Pons (tissue), 1 donor: ENCODE data around the gene PRSS3.
A peak's percentile ranks its signal among the peaks of the same experiment; 100 is the strongest.
"Not testable (repeated sequence)": the region's sequence is repeated elsewhere in the genome, so short reads cannot be mapped to it uniquely, and the experiment has no call there.

Experiments
- DNase-seq: peaks from one replicate; pipeline ENCODE4 v3.0.0-alpha.2; 2016; ENCODE audit warnings: low spot score

PRSS3 gene

GRCh38 chr9:33786681-33787080, 8.7 kb upstream of the PRSS3 start:
- no peak for DNase-seq

DNA sequence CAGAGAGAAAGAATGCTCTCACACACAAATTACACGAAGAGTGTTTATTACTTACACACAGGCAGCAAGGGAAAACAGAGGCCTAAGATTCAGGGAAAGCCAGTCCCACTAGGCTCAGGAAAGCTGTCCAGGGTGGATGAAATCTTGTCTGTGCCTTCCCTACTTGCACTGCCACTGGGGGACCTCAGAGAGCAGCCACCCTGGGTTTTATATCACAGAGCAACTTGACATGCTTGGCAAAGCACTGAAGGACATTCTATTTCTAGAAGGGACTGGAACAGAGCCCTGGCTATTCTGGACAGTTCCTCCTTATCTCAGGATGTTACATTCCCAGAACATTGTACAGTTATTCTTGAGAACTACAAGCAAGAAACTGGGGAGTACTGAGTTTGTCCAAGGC, 7.5 kb upstream of the PRSS3 start:
- DNase-seq: no peak

- not testable (repeated sequence) for DNase-seq
Observed at GRCh38 chr9:33789429-33789828, 5.9 kb upstream of the PRSS3 start.

DNA sequence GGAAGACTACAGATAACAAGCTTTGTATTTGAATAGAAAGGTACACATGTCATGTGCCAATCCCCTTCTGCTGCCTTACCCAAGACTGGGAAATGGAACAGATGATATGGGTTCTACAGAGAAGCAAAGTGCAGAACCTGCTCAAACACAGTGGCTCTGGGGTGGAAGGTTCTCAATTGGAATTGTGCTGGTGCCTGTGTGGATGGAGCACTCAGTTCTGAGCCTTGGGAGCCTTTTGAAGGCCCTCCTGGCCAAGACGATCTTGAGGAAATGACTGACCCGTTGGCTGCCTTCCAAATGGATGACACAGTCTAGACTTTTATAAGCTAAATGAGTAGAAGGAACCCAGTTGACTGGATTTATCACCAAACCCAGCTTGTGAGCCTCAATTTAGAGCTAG, 4.2 kb upstream of the PRSS3 start:
- no peak for DNase-seq

GRCh38 chr9:33793496-33793895, 1.9 kb upstream of the PRSS3 start:
- not testable (repeated sequence) for DNase-seq

- no peak for DNase-seq
Observed at GRCh38 chr9:33794560-33794959, 801 bp upstream of the PRSS3 start.

DNA sequence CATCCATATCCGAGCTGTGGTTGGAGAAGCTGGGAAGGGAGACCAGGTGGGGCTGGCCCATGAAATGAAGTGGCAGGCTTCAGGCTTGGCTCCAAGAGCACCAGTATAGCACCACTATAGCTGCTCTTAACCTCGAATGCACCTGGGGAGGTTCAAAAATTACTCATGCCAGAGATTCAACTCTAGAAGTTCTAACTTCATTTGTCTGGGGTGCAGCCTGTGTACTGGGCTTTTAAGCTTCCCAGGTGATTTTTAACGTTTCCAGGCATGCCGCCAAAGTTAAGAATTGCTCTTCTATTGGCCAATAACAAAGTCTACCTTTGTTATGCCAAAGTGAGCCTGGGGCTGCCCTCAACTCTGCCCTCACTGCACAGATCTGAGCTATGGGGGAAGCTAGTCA, 458 bp downstream of the PRSS3 start:
- no peak for DNase-seq

DNA sequence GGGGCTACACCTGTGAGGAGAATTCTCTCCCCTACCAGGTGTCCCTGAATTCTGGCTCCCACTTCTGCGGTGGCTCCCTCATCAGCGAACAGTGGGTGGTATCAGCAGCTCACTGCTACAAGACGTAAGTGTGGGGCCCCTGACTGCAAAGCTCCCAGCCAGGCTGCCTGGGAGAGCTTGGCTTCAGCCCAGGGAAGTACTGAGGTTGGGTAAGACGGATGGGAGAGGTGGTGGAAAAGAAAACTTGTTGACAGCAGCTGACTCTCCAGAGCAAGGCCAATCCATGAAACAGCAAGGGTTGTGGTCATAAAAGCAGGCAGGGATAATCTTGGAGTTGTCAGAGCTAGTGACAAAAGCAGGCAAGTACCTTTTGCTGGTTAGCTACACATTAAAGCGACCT, 1.3 kb downstream of the PRSS3 start:
- DNase-seq: not testable (repeated sequence)

DNA sequence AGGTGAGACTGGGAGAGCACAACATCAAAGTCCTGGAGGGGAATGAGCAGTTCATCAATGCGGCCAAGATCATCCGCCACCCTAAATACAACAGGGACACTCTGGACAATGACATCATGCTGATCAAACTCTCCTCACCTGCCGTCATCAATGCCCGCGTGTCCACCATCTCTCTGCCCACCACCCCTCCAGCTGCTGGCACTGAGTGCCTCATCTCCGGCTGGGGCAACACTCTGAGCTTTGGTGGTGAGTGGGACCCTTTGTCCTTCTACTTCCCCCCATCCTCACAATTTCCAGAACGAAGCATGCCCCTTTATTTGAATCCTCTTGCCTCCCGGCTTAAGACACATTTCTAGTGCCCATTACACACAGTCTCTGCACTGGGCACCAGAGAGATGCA, 2.5 kb downstream of the PRSS3 start:
- DNase-seq: no peak

- no peak for DNase-seq
Observed at GRCh38 chr9:33798545-33798944, 3.2 kb downstream of the PRSS3 start.

DNA sequence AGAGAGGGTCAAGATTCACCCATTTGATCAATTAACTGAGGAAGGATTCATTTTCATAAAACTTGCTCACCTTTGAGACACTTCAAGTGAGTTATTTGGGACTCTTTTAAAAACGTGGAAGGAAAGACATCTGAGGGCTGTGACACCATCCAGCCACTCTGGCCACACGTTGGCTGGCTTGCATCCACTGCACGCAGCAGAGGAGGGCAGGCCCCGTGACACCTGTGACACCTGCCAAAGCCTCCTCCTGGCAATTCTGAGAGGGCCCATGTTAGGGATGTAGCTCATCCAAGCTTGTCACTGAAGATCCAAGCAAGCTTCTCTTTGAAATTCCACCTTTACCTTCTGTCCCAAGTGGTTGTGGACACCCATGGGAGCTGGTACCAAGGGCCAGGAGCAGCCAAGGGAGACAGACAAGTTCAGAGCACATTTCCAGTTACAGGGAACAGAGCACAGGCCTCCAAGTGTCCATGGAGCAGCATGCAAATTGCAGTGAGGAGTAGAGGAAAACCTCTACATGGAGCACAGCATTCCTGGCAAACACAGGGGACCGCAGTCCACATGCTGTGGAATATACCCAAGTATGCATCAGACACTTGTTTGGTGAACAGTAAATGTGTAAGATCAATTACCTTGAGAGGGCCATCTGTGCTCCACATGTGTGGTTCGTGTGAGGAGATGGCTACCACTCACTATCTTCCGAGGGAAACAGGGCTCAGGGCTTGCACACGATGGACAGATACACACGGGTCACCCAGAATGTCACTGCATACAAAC, 4.8 kb downstream of the PRSS3 start:
- no peak for DNase-seq

GRCh38 chr9:33800886-33801285, 5.5 kb downstream of the PRSS3 start:
- no peak for DNase-seq

DNA sequence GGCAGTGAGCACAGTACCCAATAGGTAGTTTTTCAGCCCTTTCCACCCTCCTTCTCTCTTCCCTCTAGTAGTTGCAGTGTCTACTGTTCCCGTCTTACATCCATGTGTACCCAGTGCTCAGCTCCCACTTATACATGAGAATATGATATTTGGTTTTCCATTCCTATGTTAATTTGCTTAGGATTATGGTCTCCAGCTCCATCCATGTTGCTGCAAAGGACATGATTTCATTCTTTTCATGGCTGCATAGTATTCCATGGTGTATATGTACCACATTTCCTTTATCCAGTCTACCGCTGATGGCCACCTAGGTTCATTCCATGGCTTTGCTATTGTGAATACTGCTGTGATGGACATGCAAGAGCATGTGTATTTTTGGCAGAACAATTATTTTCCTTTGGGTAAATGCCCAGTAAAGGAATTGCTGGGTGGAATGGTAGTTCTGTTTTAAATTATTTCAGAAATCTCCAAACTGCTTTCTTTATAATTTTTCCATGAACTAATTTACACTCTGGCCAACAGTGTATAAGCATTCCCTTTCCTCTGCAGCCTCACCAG, 6.7 kb downstream of the PRSS3 start:
- not testable (repeated sequence) for DNase-seq

- DNase-seq: not testable (repeated sequence)
Observed at GRCh38 chr9:33804196-33804595, 8.8 kb downstream of the PRSS3 start.

DNA sequence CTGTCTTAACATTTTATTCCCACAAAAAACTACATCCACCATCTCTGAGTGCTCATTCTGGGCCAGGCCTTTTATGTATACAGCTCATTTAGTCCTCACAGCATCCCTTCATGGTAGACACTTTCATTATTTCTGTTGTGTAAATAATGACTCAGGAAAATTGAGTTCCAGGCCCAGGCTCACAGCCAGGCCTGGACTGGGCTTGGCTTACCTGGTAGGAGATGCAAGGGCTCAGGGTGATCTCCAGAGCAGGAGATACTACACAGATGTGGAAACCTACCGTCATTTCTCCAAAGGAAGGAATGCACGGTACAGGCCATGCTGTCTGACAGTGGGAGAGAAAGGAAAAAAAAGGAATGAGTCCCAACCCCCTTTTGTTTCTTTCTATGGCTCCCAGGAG, 11.8 kb downstream of the PRSS3 start:
- DNase-seq: not testable (repeated sequence)

DNA sequence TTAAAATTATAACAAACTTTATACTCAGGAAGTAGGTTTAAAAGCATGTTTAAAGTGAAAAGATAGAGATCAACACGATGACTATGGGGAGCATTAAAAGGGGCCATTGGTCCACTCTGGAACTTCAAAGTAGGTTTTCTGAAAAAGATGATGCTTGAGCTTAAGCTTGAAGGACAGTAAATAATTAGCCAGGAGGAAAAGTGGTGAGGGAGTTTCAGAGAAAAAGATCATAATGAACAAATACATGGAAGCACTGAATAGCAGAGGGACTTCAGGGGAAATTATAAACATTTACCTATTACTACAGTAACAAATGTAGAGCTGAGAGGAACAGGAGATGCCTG, 13.6 kb downstream of the PRSS3 start:
- not testable (repeated sequence) for DNase-seq

- DNase-seq: no peak
Observed at GRCh38 chr9:33809506-33809905, 14.1 kb downstream of the PRSS3 start.

DNA sequence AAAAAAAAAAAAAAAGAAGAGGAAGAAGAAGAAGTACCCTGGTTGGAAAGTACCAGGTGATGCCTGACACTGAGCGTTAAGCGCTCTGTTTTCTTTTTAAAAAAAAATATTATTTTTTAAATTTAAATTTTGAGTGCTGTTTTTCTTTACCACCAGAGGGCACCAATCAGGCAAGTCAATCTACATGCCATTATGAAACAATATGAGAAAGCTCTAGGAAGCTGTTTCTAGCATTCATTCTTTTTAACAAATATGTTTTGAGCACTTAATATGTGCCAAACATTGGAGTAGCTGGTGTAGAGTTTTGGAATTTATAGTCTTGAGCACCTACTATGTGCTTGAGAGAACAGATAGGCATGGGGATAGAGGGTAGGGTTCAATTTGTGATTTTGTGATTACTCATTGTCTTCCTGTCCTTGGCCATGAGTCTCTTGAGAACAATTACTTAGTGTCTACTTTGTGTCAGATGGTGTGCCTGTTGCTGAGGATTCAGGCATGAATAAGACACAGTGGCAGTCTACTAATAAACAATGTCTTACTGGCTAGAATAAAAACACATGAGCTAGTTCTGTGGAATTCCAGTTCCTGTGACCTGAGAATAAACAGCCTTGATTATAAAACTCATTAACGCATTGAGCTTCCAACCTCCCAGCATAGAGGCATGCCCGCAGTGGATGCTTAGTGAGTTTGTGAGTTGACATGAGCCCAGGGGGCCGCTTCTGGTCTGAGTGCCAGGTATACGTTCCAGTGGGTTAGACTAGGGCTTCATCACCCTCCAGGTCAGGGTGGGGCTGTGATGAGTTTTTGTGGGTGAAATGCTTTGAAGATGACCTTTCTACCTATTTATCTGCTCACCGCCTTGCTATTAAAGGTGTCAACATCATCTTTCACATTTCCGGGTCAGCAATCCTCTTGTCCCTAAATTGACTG, 18.6 kb downstream of the PRSS3 start:
- peak; percentile 98 for DNase-seq

- DNase-seq: no peak
Observed at GRCh38 chr9:33815781-33816180, 20.4 kb downstream of the PRSS3 start.

DNA sequence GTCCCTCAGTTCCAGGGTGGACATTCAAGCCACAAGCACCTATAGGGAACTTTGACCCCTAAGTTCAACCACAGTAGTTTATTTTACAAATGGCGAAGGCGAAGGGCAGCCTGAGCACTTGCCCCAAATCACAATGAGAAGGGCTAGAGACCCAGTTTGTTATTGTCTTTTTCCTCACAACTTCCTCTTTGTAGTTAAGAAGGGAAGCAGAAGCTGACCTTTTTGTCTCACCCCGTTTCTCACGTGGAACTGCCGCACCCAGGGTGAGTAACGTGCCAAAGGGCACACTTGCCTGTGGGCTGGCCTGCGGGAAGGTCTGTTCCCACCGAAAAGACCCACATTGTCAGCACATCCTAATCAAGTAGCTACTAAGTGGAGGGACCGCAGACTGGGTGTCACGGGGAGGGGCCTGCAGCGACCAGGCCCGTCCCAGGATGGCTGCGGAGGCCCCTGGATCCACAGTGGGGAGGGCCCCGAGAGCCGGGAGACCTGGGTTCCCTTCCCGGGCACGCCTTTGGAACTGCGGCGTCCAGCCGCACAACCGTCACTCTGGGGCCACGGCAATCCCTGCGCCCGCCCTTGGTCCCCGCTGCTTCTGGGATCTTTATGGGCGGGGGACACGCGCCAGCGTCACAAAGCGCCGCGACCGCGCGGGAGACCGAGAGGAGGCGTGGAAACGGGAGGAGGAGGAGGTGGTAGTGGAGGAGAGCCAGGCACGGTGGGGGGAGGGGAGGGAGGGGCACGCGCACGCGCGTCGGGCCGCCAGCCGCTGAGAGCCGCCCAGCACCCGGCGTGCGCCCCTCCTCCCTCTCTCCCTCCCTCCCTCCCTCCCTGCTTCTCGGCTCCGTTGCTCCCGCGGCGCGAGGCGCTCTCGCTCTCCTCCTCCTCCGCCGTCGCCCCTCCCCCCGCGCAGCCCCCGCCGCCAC, 21.2 kb downstream of the PRSS3 start, which contains the start of gene UBE2R2:
TSS of gene UBE2R2 (plus strand) at position 834 of the 926 bp plus-strand sequence. CDS start 598 bp downstream, outside the sequence.
- DNase-seq: peak; percentile 91

- peak; percentile 54 for DNase-seq
Observed at GRCh38 chr9:33817327-33818166, 22.2 kb downstream of the PRSS3 start.
